Measurements from ENCODE around the gene KCNS1.

Gene KCNS1

DNA sequence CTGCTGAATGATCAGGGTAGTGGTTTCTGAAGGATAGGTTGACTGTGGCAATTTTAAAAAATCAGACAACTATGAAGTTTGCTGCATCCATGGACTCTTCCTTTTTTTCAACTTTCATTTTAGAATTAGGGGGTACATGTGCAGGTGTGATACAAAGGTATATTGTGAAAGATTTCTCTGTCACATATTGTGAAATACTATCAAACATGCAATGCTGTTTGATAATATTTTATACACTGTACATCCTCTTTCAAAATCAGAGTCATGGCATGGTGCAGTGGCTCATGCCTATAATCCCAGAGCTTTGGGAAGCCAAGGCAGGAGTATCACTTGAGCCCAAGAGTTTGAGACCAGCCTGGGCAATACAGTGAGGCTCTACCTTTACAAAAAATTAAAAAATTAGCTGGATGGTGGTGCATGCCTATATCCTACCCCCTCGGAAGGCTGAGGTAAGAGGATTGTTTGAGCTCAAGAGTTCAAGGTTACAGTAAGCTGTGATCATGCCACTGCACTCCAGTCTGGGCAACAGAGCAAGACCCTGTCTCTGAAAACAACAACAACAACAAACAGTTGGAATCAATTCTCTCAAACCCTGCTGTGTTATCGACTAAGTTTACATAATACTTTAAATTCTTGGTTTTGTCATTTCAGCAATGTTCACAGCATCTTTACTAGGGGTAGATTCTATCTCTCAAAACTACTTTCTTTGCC, 18.8 kb upstream of the KCNS1 start:
- no CpG with 5 or more reads among the region's 2 CpGs for WGBS (ENCODE audit: insufficient coverage, insufficient read length)
- H3K27ac ChIP-seq (ENCODE audit: low read length), result no peak overlapping the region
- H3K4me1 ChIP-seq (ENCODE audit: control insufficient read depth, insufficient read depth, low read length), result peaks cover 1% of the 10 kb centered on the region; the same call in 1 of the 2 replicates
- H3K9me3 ChIP-seq (ENCODE audit: control insufficient read depth, insufficient read depth, low read length), result no peaks in the 10 kb centered on the region
- no peak for DNase-seq (ENCODE audit: low read depth, low spot score)
- no peak overlapping the region for H3K4me3 ChIP-seq (ENCODE audit: low read length)
- H3K27me3 ChIP-seq (ENCODE audit: control insufficient read depth, insufficient read depth, low read length), result no peaks in the 10 kb centered on the region
- no peaks in the 10 kb centered on the region for H3K36me3 ChIP-seq (ENCODE audit: control insufficient read depth, insufficient read depth, low read length)

DNA sequence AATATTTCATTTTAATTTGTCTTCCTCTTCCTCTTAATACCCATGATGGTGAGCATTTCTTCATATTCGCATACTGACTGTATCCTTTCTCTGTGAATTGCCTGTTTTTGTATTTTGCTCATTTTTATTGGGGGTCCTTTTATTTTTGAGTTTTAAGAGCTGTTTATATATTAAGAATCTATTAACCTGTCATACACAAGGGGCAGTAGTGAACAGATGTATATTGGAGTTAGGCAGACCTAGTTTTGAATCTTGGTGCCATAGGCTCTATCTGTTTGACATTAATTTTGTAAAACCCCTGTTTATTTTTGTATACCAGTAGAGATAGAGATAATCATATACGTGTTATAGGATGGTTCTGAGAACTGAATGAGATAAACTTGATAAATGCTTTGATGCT, 17.1 kb upstream of the KCNS1 start:
- Histone ChIP-seq H3K9me3 (ENCODE audit: control insufficient read depth, insufficient read depth, low read length) (no peaks in the 10 kb centered on the region), H3K4me1 (ENCODE audit: control insufficient read depth, insufficient read depth, low read length) (peaks cover 1% of the 10 kb centered on the region; the same call in 1 of the 2 replicates), H3K4me3 (ENCODE audit: low read length) (no peak overlapping the region), H3K36me3 (ENCODE audit: control insufficient read depth, insufficient read depth, low read length) (no peaks in the 10 kb centered on the region), H3K27ac (ENCODE audit: low read length) (no peak overlapping the region), H3K27me3 (ENCODE audit: control insufficient read depth, insufficient read depth, low read length) (no peaks in the 10 kb centered on the region)
- no peak for DNase-seq (ENCODE audit: low read depth, low spot score)
- no CpG with 5 or more reads among the region's 2 CpGs for WGBS (ENCODE audit: insufficient coverage, insufficient read length)

DNA sequence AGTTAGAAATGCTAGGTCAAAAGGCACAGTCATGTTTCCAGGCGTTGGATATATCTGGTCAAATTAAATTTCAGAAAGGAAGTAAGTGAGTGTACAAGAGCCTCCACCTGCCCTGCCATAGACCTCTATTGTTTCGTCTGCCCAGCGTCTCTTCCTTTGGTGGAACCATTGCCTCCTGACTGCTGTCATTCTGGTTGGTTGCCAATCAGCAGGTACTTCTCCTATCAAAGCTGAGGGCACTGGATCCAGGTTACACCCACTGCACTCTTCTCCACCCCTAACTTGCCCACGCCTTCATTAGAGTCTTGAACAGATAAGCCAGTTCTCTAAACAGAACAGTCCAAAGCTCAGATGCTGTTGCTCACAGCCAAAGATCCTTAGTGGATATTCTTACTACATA, 16.7 kb upstream of the KCNS1 start:
- Histone ChIP-seq H3K36me3 (ENCODE audit: control insufficient read depth, insufficient read depth, low read length) (no peaks in the 10 kb centered on the region), H3K4me1 (ENCODE audit: control insufficient read depth, insufficient read depth, low read length) (peaks cover 1% of the 10 kb centered on the region; the same call in 1 of the 2 replicates), H3K9me3 (ENCODE audit: control insufficient read depth, insufficient read depth, low read length) (no peaks in the 10 kb centered on the region), H3K27ac (ENCODE audit: low read length) (no peak overlapping the region), H3K4me3 (ENCODE audit: low read length) (no peak overlapping the region), H3K27me3 (ENCODE audit: control insufficient read depth, insufficient read depth, low read length) (no peaks in the 10 kb centered on the region)
- DNase-seq (ENCODE audit: low read depth, low spot score), result no peak
- WGBS (ENCODE audit: insufficient coverage, insufficient read length), result no CpG with 5 or more reads among the region's 4 CpGs

DNA sequence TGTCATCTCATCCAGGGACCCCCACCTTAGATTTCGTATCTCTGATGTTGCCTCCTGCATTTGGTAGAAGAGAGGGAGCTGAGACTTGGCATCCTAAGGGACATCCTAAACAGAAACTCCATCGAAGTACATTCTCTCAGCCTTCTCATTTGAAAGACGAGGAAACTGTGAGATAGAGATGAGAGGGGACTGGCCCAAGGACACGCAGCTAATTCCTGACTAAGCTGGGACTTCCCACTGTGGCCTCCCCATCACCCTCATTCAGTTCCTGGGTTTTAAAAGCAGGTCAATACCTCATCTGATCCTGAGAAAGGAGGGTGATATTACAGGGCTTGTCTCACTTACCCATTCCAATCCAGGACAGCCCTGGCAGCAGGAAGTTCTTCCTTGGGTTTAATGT, 14.9 kb upstream of the KCNS1 start:
- H3K4me3 ChIP-seq (ENCODE audit: low read length), result no peak overlapping the region
- H3K36me3 ChIP-seq (ENCODE audit: control insufficient read depth, insufficient read depth, low read length), result no peaks in the 10 kb centered on the region
- no CpG with 5 or more reads among the region's 4 CpGs for WGBS (ENCODE audit: insufficient coverage, insufficient read length)
- no peaks in the 10 kb centered on the region for H3K27me3 ChIP-seq (ENCODE audit: control insufficient read depth, insufficient read depth, low read length)
- H3K4me1 ChIP-seq (ENCODE audit: control insufficient read depth, insufficient read depth, low read length), result peaks cover 1% of the 10 kb centered on the region
- no peaks in the 10 kb centered on the region for H3K9me3 ChIP-seq (ENCODE audit: control insufficient read depth, insufficient read depth, low read length)
- H3K27ac ChIP-seq (ENCODE audit: low read length), result no peak overlapping the region
- DNase-seq (ENCODE audit: low read depth, low spot score), result no peak

DNA sequence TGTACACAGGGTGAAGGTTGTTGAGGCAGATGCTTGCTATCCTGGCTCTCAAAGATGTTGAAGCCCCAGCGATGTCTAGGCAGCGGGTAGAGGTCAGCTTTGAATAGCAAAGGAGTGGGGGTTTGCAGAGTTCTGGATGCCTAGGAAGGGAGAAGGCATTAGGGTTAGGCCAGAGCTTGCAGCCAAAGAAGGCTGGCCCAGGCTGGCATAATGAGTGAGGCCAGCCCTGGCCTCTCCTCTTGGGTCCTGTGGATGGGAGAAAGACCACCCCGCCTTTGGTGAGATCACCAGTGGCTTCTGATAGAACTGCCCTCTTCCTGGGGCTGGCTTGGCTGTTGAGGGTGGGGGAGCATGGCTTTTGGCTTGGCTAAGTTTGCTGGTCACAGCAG, 14.5 kb upstream of the KCNS1 start:
- H3K27ac ChIP-seq (ENCODE audit: low read length), result no peak overlapping the region
- no peak overlapping the region for H3K4me3 ChIP-seq (ENCODE audit: low read length)
- DNase-seq (ENCODE audit: low read depth, low spot score), result no peak
- H3K36me3 ChIP-seq (ENCODE audit: control insufficient read depth, insufficient read depth, low read length), result no peaks in the 10 kb centered on the region
- no CpG with 5 or more reads among the region's 3 CpGs for WGBS (ENCODE audit: insufficient coverage, insufficient read length)
- no peaks in the 10 kb centered on the region for H3K9me3 ChIP-seq (ENCODE audit: control insufficient read depth, insufficient read depth, low read length)
- H3K27me3 ChIP-seq (ENCODE audit: control insufficient read depth, insufficient read depth, low read length), result no peaks in the 10 kb centered on the region
- peaks cover 1% of the 10 kb centered on the region for H3K4me1 ChIP-seq (ENCODE audit: control insufficient read depth, insufficient read depth, low read length)

DNA sequence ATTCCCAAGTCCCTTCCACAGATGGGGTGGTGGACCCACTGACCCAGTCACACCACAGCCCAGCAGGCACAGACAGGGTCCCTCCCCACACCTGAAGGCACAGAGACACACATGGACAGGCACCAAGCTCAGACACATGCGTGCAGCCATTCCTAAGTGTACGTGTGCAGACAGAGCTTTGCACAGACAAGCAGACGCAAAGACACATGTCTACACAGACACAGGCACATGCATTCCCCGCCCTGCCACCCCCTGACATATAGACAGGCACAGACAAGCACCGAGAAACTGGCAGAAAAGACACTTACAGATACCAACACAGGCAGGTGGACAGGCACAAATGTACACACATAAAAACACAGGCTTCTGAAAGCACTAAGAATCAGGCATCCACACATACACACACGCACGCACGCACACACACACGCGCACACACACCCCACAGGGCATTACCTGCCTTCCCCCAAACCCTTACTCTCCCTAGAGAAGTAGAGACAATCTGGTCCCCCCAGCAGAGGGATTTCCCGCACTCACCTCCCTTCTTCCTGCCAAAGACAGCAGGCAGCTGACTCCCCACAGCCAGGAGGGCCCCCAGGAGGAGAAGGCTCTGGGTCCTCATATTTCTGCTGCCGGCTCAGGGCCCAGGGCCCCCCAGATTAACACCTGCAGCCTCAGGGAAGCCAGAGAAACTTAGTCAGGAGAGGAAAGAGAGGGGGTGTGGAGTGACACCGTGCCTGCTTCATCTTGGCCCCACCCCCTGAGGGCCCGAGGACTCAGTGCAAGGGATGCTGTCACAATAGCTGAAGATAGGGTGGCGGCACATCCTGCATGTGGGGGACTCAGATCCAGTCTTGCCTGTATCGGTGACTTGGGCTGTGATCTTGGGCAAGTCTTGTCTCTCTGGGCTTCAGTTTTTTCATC, 13.8 kb upstream of the KCNS1 start, which contains the start of gene WFDC5:
WFDC5 (minus strand) TSS at position 710 of the 921 bp plus-strand sequence; CDS start at position 619, 91 bp downstream.
- DNase-seq (ENCODE audit: low read depth, low spot score), result no peak
- WGBS (ENCODE audit: insufficient coverage, insufficient read length), result no CpG with 5 or more reads among the region's 16 CpGs
- Histone ChIP-seq H3K36me3 (ENCODE audit: control insufficient read depth, insufficient read depth, low read length) (no peaks in the 10 kb centered on the region), H3K27me3 (ENCODE audit: control insufficient read depth, insufficient read depth, low read length) (no peaks in the 10 kb centered on the region), H3K4me1 (ENCODE audit: control insufficient read depth, insufficient read depth, low read length) (peaks cover 1% of the 10 kb centered on the region), H3K27ac (ENCODE audit: low read length) (no peak within 1 kb of the TSS), H3K9me3 (ENCODE audit: control insufficient read depth, insufficient read depth, low read length) (no peaks in the 10 kb centered on the region), H3K4me3 (ENCODE audit: low read length) (no peak within 1 kb of the TSS)

DNA sequence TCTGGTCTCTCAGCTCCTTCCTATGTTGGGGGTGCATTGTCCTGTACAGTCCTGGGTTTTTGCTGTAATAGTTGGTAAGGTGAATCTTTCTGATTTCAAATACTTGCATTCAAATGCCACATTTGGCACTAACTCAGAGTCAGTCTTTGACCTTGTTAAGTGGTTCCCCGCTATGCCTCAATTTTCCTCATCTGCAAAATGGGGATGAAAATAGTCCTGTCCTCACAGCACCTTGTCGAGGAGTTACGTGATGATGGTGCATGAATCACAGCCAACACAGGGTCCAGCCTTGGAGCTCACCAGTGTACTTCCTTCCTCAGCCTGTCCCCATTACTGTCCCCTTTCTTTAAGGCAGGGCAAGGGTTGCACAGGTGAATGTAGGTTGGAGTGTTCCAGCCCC, 12.9 kb upstream of the KCNS1 start:
- H3K9me3 ChIP-seq (ENCODE audit: control insufficient read depth, insufficient read depth, low read length), result no peaks in the 10 kb centered on the region
- DNase-seq (ENCODE audit: low read depth, low spot score), result no peak
- H3K36me3 ChIP-seq (ENCODE audit: control insufficient read depth, insufficient read depth, low read length), result no peaks in the 10 kb centered on the region
- H3K27me3 ChIP-seq (ENCODE audit: control insufficient read depth, insufficient read depth, low read length), result no peaks in the 10 kb centered on the region
- H3K4me3 ChIP-seq (ENCODE audit: low read length), result no peak overlapping the region
- no peak overlapping the region for H3K27ac ChIP-seq (ENCODE audit: low read length)
- peaks cover 1% of the 10 kb centered on the region for H3K4me1 ChIP-seq (ENCODE audit: control insufficient read depth, insufficient read depth, low read length)
- WGBS (ENCODE audit: insufficient coverage, insufficient read length), result no CpG with 5 or more reads among the region's 3 CpGs

DNA sequence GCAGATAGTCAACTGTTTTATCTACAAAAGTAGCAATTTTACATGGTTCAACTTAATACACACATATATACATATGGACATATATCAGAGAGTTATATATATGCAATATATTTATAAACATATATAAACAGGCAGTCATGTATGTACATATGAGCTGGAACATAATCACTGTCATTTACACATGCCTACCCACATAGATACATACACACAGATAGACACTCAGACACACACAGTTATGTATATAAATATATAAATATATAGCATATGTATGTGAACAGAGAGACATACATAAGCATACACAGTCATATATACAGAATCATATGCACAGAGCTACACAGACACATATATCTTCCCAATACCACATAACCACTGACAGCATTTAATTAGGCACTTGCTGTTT, 11.8 kb upstream of the KCNS1 start:
- Histone ChIP-seq H3K27me3 (ENCODE audit: control insufficient read depth, insufficient read depth, low read length) (no peaks in the 10 kb centered on the region), H3K4me1 (ENCODE audit: control insufficient read depth, insufficient read depth, low read length) (peaks cover 1% of the 10 kb centered on the region), H3K9me3 (ENCODE audit: control insufficient read depth, insufficient read depth, low read length) (no peaks in the 10 kb centered on the region), H3K4me3 (ENCODE audit: low read length) (no peak overlapping the region), H3K36me3 (ENCODE audit: control insufficient read depth, insufficient read depth, low read length) (no peaks in the 10 kb centered on the region), H3K27ac (ENCODE audit: low read length) (no peak overlapping the region)
- no peak for DNase-seq (ENCODE audit: low read depth, low spot score)

DNA sequence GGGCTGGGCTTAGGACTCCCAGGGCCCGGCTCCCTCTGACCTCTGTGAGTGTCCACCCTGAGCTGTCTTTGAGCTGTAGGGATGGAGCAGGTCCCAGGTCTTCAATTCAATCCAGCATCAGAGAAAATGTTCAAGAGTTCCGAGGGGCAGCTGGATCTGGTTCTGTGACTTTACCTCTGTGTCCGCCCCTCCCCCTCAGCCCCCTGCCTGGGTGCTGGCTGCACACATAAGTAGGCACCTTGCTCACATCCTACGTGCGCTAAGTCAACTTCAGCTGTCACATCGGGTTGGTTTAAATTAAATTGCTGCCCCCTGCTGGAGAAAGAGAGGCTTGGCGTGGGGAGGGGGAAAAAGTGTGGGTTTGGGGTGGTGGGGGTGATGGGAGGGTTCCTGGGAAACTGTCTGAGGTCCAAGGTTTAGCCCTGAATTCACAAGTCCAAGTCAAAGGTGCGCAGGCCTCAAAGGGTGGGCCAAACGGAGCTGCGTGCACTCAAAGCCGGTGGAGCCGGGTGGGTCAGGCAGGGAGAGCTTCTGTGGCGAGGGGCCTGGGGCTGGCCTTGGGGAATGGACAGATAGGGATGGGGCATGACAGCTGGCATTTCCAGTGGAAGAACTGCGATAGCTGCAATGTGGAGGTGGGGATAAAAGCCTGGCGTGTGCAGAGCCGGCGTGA, 11.0 kb upstream of the KCNS1 start:
- no peak overlapping the region for H3K27ac ChIP-seq (ENCODE audit: low read length)
- no peaks in the 10 kb centered on the region for H3K27me3 ChIP-seq (ENCODE audit: control insufficient read depth, insufficient read depth, low read length)
- no CpG with 5 or more reads among the region's 17 CpGs for WGBS (ENCODE audit: insufficient coverage, insufficient read length)
- no peaks in the 10 kb centered on the region for H3K36me3 ChIP-seq (ENCODE audit: control insufficient read depth, insufficient read depth, low read length)
- no peak for DNase-seq (ENCODE audit: low read depth, low spot score)
- peaks cover 1% of the 10 kb centered on the region for H3K4me1 ChIP-seq (ENCODE audit: control insufficient read depth, insufficient read depth, low read length)
- no peaks in the 10 kb centered on the region for H3K9me3 ChIP-seq (ENCODE audit: control insufficient read depth, insufficient read depth, low read length)
- no peak overlapping the region for H3K4me3 ChIP-seq (ENCODE audit: low read length)

DNA sequence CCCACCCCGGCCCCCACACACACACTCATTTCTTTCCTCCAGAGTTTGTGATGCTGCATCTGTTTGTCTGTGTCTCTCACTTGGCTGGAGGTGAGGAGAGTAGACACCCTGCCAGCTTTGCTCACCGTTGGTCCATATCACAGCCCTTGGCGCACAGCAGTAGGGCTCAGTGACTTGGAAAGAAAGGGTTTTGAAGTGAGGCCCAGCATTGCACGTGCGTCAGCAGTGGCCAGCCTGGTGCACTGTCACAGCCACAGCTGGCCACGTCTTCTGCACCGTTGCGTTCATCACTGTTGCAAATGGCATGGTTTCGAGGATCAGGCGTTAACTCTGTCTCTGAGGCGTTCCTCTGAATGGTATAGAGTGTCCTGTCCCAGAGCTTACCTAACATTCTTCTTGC, 10.4 kb upstream of the KCNS1 start:
- Histone ChIP-seq H3K9me3 (ENCODE audit: control insufficient read depth, insufficient read depth, low read length) (no peaks in the 10 kb centered on the region), H3K36me3 (ENCODE audit: control insufficient read depth, insufficient read depth, low read length) (no peaks in the 10 kb centered on the region), H3K27ac (ENCODE audit: low read length) (no peak overlapping the region), H3K27me3 (ENCODE audit: control insufficient read depth, insufficient read depth, low read length) (no peaks in the 10 kb centered on the region), H3K4me3 (ENCODE audit: low read length) (no peak overlapping the region), H3K4me1 (ENCODE audit: control insufficient read depth, insufficient read depth, low read length) (peaks cover 1% of the 10 kb centered on the region)
- DNase-seq (ENCODE audit: low read depth, low spot score), result no peak
- WGBS (ENCODE audit: insufficient coverage, insufficient read length), result no CpG with 5 or more reads among the region's 11 CpGs
